KMS-11 (cell line): Measurements from ENCODE around the gene NAV3.

Experiments
- H2AFZ ChIP-seq: fragments of 200-600 bp; sonication (generic); 2 replicates; pipeline ENCODE4 v1.6.1; 2016; ENCODE audit warnings: antibody characterized with exemption, mixed run types, low read depth
- H3K27ac ChIP-seq: fragments of 200-600 bp; sonication (generic); 2 replicates; pipeline ENCODE4 v1.6.1; 2016; ENCODE audit warnings: mild to moderate bottlenecking, mixed run types
- H3K27me3 ChIP-seq: fragments of 200-600 bp; sonication (generic); 2 replicates; pipeline ENCODE4 v1.6.1; 2017; ENCODE audit warnings: mild to moderate bottlenecking, low read depth, mixed run types, moderate library complexity; ENCODE audit not compliant: insufficient read depth
- H3K36me3 ChIP-seq: fragments of 200-600 bp; sonication (generic); 2 replicates; pipeline ENCODE4 v1.6.1; 2017; ENCODE audit warnings: mild to moderate bottlenecking, mixed run types; ENCODE audit not compliant: insufficient read depth
- H3K4me1 ChIP-seq: fragments of 200-600 bp; sonication (generic); 2 replicates; pipeline ENCODE4 v1.6.1; 2016; ENCODE audit warnings: mild to moderate bottlenecking, low read depth, mixed run types; ENCODE audit not compliant: poor library complexity, severe bottlenecking
- H3K4me2 ChIP-seq: fragments of 200-600 bp; sonication (generic); 2 replicates; pipeline ENCODE4 v1.7.0; 2016; ENCODE audit warnings: mild to moderate bottlenecking, mixed run types
- H3K4me3 ChIP-seq: fragments of 200-600 bp; sonication (generic); IDR thresholded peaks from 2 replicates; pipeline ENCODE4 v1.6.1; 2017; ENCODE audit warnings: low read depth, low read length, mixed read lengths; ENCODE audit not compliant: insufficient read depth
- H3K79me2 ChIP-seq: fragments of 200-600 bp; sonication (generic); 2 replicates; pipeline ENCODE4 v1.6.1; 2016; ENCODE audit warnings: low read depth, mixed run types; ENCODE audit not compliant: insufficient read depth
- H3K9ac ChIP-seq: fragments of 200-600 bp; sonication (generic); 2 replicates; pipeline ENCODE4 v1.6.1; 2016; ENCODE audit warnings: mild to moderate bottlenecking, mixed run types
- H4K20me1 ChIP-seq: fragments of 200-600 bp; sonication (generic); 2 replicates; pipeline ENCODE4 v1.6.1; 2016; ENCODE audit warnings: mild to moderate bottlenecking, mixed run types; ENCODE audit not compliant: insufficient read depth
- CTCF ChIP-seq: fragments of 200-600 bp; sonication (generic); conservative IDR thresholded peaks from 2 replicates; pipeline ENCODE4 v1.6.1; 2017; ENCODE audit warnings: low read depth, mild to moderate bottlenecking, antibody characterized with exemption, low read length, moderate library complexity, mixed read lengths

Gene NAV3

GRCh38 chr12:77995436-77996167 is 164.9 kb downstream of the NAV3 start:
- no peak overlapping the region for H3K4me2 ChIP-seq
- H3K4me1 ChIP-seq, result no peaks in the 10 kb centered on the region
- no peaks in the 10 kb centered on the region for H3K79me2 ChIP-seq
- no peak overlapping the region for H3K4me3 ChIP-seq
- H3K27ac ChIP-seq, result no peak overlapping the region
- H4K20me1 ChIP-seq, result no peaks in the 10 kb centered on the region
- no peak for TF ChIP-seq CTCF
- H3K36me3 ChIP-seq, result no peaks in the 10 kb centered on the region
- H3K9ac ChIP-seq, result no peak overlapping the region
- no peaks in the 10 kb centered on the region for H3K27me3 ChIP-seq
- H2AFZ ChIP-seq, result no peak overlapping the region

- H3K4me2 ChIP-seq, result no peak overlapping the region
- no peak for TF ChIP-seq CTCF
- H3K36me3 ChIP-seq, result no peaks in the 10 kb centered on the region
- H3K9ac ChIP-seq, result no peak overlapping the region
- H3K4me1 ChIP-seq, result no peaks in the 10 kb centered on the region
- no peaks in the 10 kb centered on the region for H3K79me2 ChIP-seq
- no peaks in the 10 kb centered on the region for H4K20me1 ChIP-seq
- no peak overlapping the region for H2AFZ ChIP-seq
- no peak overlapping the region for H3K27ac ChIP-seq
- H3K27me3 ChIP-seq, result no peaks in the 10 kb centered on the region
- no peak overlapping the region for H3K4me3 ChIP-seq
These were observed 166.0 kb downstream of the NAV3 start for GRCh38 chr12:77996670-77997069.

DNA sequence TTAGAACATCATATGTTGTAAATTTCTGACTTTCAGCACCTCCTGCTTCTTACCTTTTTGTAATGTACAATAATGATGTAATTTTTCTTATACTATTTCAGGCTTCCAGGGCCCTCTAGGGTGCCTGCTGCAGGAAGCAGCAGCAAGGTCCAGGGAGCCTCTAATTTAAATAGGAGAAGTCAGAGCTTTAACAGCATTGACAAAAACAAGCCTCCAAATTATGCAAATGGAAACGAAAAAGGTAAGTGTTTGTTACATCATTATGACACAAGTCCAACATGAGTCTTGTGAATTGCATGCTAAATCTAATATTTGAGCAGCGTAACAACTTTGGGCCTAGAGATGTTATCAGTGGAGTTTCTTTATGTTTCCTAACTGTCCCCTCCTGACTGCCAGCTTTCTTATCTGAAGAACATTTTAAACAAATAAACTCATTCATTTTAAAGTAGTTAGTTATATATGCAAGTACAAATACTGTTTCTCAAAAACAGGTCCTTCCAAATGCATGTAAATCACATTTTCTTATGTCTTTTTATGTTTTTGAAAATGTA is 167.6 kb downstream of the NAV3 start:
- Histone ChIP-seq H3K36me3 (no peaks in the 10 kb centered on the region), H3K4me3 (no peak overlapping the region), H3K79me2 (no peaks in the 10 kb centered on the region), H3K27me3 (no peaks in the 10 kb centered on the region), H3K4me1 (no peaks in the 10 kb centered on the region), H3K9ac (no peak overlapping the region), H3K4me2 (no peak overlapping the region), H3K27ac (no peak overlapping the region), H2AFZ (no peak overlapping the region), H4K20me1 (no peaks in the 10 kb centered on the region)
- TF ChIP-seq CTCF, result no peak

DNA sequence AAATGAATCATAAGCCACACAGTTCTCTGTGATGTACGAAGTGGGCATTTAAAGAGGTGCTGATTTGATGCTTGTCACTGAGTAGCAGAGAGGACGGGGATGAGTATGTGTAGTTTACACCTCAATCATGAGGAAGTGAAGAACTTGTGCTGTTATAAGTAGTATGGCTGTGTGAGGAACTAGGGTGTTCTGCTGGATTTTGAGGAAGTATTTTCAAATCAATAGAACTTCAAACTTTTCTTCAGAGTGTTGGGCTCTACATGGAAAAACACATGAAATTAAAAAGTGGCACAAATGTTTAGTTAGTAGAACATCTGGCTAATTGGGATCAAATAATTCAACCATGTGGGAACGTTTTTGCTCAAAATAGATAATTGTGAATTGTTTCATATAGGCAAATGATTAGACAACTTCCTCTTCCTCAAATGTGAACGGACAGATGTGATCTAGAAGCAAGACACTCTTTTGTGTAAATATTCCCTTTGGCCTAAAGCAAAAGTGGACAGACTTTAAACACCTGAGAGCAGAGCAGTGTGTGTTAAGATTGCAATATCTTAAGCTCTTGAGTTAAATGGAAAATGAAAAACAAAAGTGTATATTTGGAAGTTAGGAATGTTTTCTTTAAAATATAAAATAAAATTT is 168.5 kb downstream of the NAV3 start:
- Histone ChIP-seq H3K27me3 (no peaks in the 10 kb centered on the region), H3K79me2 (no peaks in the 10 kb centered on the region), H2AFZ (no peak overlapping the region), H3K9ac (no peak overlapping the region), H3K27ac (no peak overlapping the region), H4K20me1 (no peaks in the 10 kb centered on the region), H3K36me3 (no peaks in the 10 kb centered on the region), H3K4me3 (no peak overlapping the region), H3K4me2 (no peak overlapping the region), H3K4me1 (no peaks in the 10 kb centered on the region)
- no peak for TF ChIP-seq CTCF
